ENCODE data around the gene USP17L18. TPM values are rescaled to one million over a fixed set of nuclear protein-coding genes. Genes with fewer than 3 reads are reported as not detected.

USP17L18 gene
- total RNA-seq, 1 experiment from 2014 or later = not detected

Other genes starting within 250 kb of the USP17L18 start
- gene FAM90A26, start 78.2 kb upstream of the USP17L18 start, total RNA-seq (2014; rRNA removed; shearing (Covaris generic)) = not detected in 2 replicates
- gene USP17L10, start 38.0 kb upstream of the USP17L18 start, total RNA-seq (2014; rRNA removed; shearing (Covaris generic)) = not detected in 2 replicates
- not detected in 2 replicates for gene USP17L11, start 33.2 kb upstream of the USP17L18 start, total RNA-seq (2014; rRNA removed; shearing (Covaris generic))
- not detected in 2 replicates for gene USP17L12, start 28.5 kb upstream of the USP17L18 start, total RNA-seq (2014; rRNA removed; shearing (Covaris generic))
- not detected in 2 replicates for gene USP17L13, start 23.7 kb upstream of the USP17L18 start, total RNA-seq (2014; rRNA removed; shearing (Covaris generic))
- gene USP17L15, start 14.2 kb upstream of the USP17L18 start, total RNA-seq (2014; rRNA removed; shearing (Covaris generic)) = not detected in 2 replicates
- gene USP17L17, start 4.8 kb upstream of the USP17L18 start, total RNA-seq (2014; rRNA removed; shearing (Covaris generic)) = not detected in 2 replicates
- gene USP17L19, start 4.7 kb downstream of the USP17L18 start, total RNA-seq (2014; rRNA removed; shearing (Covaris generic)) = not detected in 2 replicates
- gene USP17L20, start 9.5 kb downstream of the USP17L18 start, total RNA-seq (2014; rRNA removed; shearing (Covaris generic)) = not detected in 2 replicates
- gene USP17L21, start 14.2 kb downstream of the USP17L18 start, total RNA-seq (2014; rRNA removed; shearing (Covaris generic)) = not detected in 2 replicates
- not detected in 2 replicates for gene USP17L22, start 19.0 kb downstream of the USP17L18 start, total RNA-seq (2014; rRNA removed; shearing (Covaris generic))
- gene USP17L24, start 76.5 kb downstream of the USP17L18 start, total RNA-seq (2014; rRNA removed; shearing (Covaris generic)) = not detected in 2 replicates
- not detected in 2 replicates for gene USP17L25, start 81.3 kb downstream of the USP17L18 start, total RNA-seq (2014; rRNA removed; shearing (Covaris generic))
- gene USP17L26, start 86.0 kb downstream of the USP17L18 start, total RNA-seq (2014; rRNA removed; shearing (Covaris generic)) = not detected in 2 replicates
- gene USP17L5, start 90.8 kb downstream of the USP17L18 start, total RNA-seq (2014; rRNA removed; shearing (Covaris generic)) = not detected in 2 replicates
- not detected in 2 replicates for gene USP17L27, start 95.5 kb downstream of the USP17L18 start, total RNA-seq (2014; rRNA removed; shearing (Covaris generic))
- not detected in 2 replicates for gene USP17L28, start 100.3 kb downstream of the USP17L18 start, total RNA-seq (2014; rRNA removed; shearing (Covaris generic))
- not detected in 2 replicates for gene USP17L29, start 105.0 kb downstream of the USP17L18 start, total RNA-seq (2014; rRNA removed; shearing (Covaris generic))
- not detected in 2 replicates for gene USP17L30, start 114.5 kb downstream of the USP17L18 start, total RNA-seq (2014; rRNA removed; shearing (Covaris generic))
- not detected in 2 replicates for gene DEFB131A, start 195.8 kb downstream of the USP17L18 start, total RNA-seq (2014; rRNA removed; shearing (Covaris generic))

Data from SK-MEL-5 (cell line).